HEK293 (cell line): ENCODE results near the gene PLBD2.

Experiments used
- CTCF ChIP-seq: fragments of 450-650 bp; formaldehyde crosslinking; IDR thresholded peaks from 2 replicates; pipeline ENCODE4 v1.5.1; 2016; ENCODE audit warnings: missing biosample characterization, missing genetic modification characterization
- ELK4 ChIP-seq: IDR thresholded peaks from 2 replicates; pipeline ENCODE4 v1.6.1; 2011; ENCODE audit warnings: mild to moderate bottlenecking, low read depth, low read length, borderline replicate concordance
- WT1 ChIP-seq: fragments of 450-650 bp; formaldehyde crosslinking; IDR thresholded peaks from 2 replicates; pipeline ENCODE4 v1.5.1; 2016; ENCODE audit warnings: missing biosample characterization, missing genetic modification characterization
- ZBTB26 ChIP-seq: fragments of 450-650 bp; formaldehyde crosslinking; optimal IDR thresholded peaks from 2 replicates; pipeline ENCODE3; 2016; ENCODE audit warnings: missing biosample characterization, mild to moderate bottlenecking, missing genetic modification characterization
- ZNF10 ChIP-seq: fragments of 450-650 bp; formaldehyde crosslinking; IDR thresholded peaks from 2 replicates; pipeline ENCODE4 v1.5.1; 2017; ENCODE audit warnings: missing biosample characterization, missing genetic modification characterization
- ZNF157 ChIP-seq: fragments of 450-650 bp; formaldehyde crosslinking; IDR thresholded peaks from 2 replicates; pipeline ENCODE4 v1.5.1; 2016; ENCODE audit warnings: missing biosample characterization, missing genetic modification characterization
- ZNF23 ChIP-seq: fragments of 450-650 bp; formaldehyde crosslinking; IDR thresholded peaks from 2 replicates; pipeline ENCODE4 v1.5.1; 2016; ENCODE audit warnings: missing biosample characterization, missing genetic modification characterization, borderline replicate concordance
- ZNF292 ChIP-seq: fragments of 450-650 bp; formaldehyde crosslinking; IDR thresholded peaks from 2 replicates; pipeline ENCODE4 v1.5.1; 2016; ENCODE audit warnings: low read depth, missing biosample characterization, missing genetic modification characterization, borderline replicate concordance

GRCh38 chr12:113416091-113416754 lies 57.8 kb downstream of the PLBD2 start:
- TF ChIP-seq ZBTB26 (tag by site-specific recombination) (no peak), ZNF157 (tag by site-specific recombination) (no peak), CTCF (tag by site-specific recombination) (no peak), ZNF292 (tag by site-specific recombination) (no peak), ZNF10 (no peak), ZNF23 (no peak), ELK4 (no peak), WT1 (no peak)
